ENCODE measurements around the gene PIK3CA. TPM values are rescaled to one million over a fixed set of nuclear protein-coding genes. Genes with fewer than 3 reads are reported as not detected.
A peak's percentile ranks its signal among the peaks of the same experiment; 100 is the strongest.
"Not testable (repeated sequence)": the region's sequence is repeated elsewhere in the genome, so short reads cannot be mapped to it uniquely, and the experiment has no call there.

PIK3CA gene
- total RNA-seq, 1 experiment from 2014 or later = 20.7 TPM

DNA sequence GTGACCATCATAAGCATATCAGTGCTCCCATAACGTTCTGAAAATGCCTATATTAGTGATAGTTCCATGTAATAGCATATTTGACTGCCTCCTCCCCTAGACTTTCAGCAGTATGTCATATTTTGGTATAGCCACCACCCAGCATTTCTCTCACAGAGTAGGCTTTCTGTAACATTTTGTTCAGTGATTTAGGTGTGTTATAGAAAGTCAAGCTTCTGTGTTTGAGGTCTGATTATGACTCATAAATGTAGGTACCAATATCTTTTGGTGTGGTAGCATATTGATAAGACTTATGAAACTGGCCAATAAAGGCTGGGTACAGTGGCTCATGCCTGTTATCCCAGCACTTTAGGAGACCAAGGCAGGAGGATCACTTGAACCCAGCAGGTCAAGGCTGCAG is 42.3 kb upstream of the PIK3CA start:
- no peaks in the 10 kb centered on the region for H3K4me1 Mint-ChIP-seq (ENCODE audit: insufficient read depth, unreplicated experiment)
- POLR2A ChIA-PET = interaction anchor here (0.8 to 2.1 kb wide), 8 partner anchors 26 to 216 kb away, joined by 3 to 13 read pairs (median 4); partner anchors contain the start of genes PIK3CA and ZMAT3
- no TSS peak for BruUV-seq (replicated peaks)
- H3K36me3 Mint-ChIP-seq (ENCODE audit: insufficient read depth, unreplicated experiment) = no peaks in the 10 kb centered on the region
- CTCF ChIA-PET = interaction anchor here (0.6 to 8.1 kb wide), 20 partner anchors 8 to 682 kb away, joined by 3 to 99 read pairs (median 4); partner anchors contain the start of gene PIK3CA
- H3K9me3 Mint-ChIP-seq (ENCODE audit: unreplicated experiment) = no peaks in the 10 kb centered on the region
- peak overlapping the region; percentile 13 for H3K27ac Mint-ChIP-seq (ENCODE audit: low read depth, unreplicated experiment)
- no peak for DNase-seq (ENCODE audit: unreplicated experiment)
- TF ChIP-seq CTCF (IDR thresholded peaks at IDR 0.05; ENCODE audit: unreplicated experiment) = no peak
- intact Hi-C loops (cut with micrococcal nuclease) = loop anchor here (1.0 to 2.0 kb wide), 4 partner anchors 41 to 210 kb away; no protein-coding TSS in a partner anchor
- no peaks in the 10 kb centered on the region for H3K27me3 Mint-ChIP-seq (ENCODE audit: insufficient read depth, unreplicated experiment)
- H3K4me3 Mint-ChIP-seq (ENCODE audit: unreplicated experiment) = no peak overlapping the region

DNA sequence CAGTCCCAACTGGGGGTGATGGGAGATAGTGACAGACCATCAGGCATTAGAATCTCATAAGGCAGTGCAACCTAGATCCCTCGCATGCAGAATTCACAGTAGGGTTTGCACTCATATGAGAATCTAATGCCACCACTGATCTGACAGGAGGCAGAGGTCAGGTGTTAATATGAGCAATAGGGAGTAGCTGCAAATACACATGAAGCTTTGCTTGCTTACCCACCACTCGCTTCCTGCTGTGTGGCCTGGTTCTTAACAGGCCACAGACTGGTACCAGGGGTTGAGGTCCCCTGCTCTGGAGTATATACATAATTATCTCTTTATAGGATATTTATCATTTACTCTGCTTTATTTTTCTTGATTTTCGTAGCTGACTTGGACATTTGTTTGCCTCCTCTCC is 40.5 kb upstream of the PIK3CA start:
- no peaks in the 10 kb centered on the region for H3K36me3 Mint-ChIP-seq (ENCODE audit: insufficient read depth, unreplicated experiment)
- no TSS peak for BruUV-seq (replicated peaks)
- H3K4me3 Mint-ChIP-seq (ENCODE audit: unreplicated experiment) = no peak overlapping the region
- DNase-seq (ENCODE audit: unreplicated experiment) = no peak
- H3K27ac Mint-ChIP-seq (ENCODE audit: low read depth, unreplicated experiment) = no peak overlapping the region
- intact Hi-C loops (cut with micrococcal nuclease) = no loop called here
- CTCF ChIA-PET = interaction anchor here (0.8 to 8.1 kb wide), 8 partner anchors 9 to 210 kb away, joined by 3 to 99 read pairs (median 9); partner anchors contain the start of gene PIK3CA
- no peaks in the 10 kb centered on the region for H3K4me1 Mint-ChIP-seq (ENCODE audit: insufficient read depth, unreplicated experiment)
- POLR2A ChIA-PET = interaction anchor here (0.8 to 1.7 kb wide), 4 partner anchors 24 to 199 kb away, joined by 3 to 4 read pairs (median 3); partner anchors contain the start of gene PIK3CA
- no peaks in the 10 kb centered on the region for H3K27me3 Mint-ChIP-seq (ENCODE audit: insufficient read depth, unreplicated experiment)
- no peak for TF ChIP-seq CTCF (IDR thresholded peaks at IDR 0.05; ENCODE audit: unreplicated experiment)
- H3K9me3 Mint-ChIP-seq (ENCODE audit: unreplicated experiment) = no peaks in the 10 kb centered on the region

DNA sequence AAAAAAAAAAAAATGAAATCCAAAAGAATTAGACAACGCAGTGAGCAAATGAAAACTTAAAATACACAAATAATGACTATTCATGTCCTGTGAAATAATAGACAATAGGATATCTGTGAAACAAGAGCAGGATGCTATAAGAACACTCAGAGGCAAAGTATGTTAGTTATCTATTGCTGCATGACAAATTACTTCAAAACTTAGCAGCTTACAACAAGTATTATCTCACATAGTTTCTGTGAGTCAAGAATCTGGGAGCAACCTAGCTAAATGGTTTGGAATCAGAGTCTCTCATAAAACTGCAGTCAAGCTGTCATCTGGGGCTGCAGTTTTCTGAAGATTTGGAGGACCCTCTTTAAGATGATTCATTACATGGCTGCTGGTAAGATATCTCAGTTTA is 40.1 kb upstream of the PIK3CA start:
- DNase-seq (ENCODE audit: unreplicated experiment) = no peak
- POLR2A ChIA-PET = interaction anchor here (0.5 to 1.7 kb wide), 5 partner anchors 24 to 229 kb away, joined by 3 to 4 read pairs (median 3); partner anchors contain the start of gene PIK3CA

DNA sequence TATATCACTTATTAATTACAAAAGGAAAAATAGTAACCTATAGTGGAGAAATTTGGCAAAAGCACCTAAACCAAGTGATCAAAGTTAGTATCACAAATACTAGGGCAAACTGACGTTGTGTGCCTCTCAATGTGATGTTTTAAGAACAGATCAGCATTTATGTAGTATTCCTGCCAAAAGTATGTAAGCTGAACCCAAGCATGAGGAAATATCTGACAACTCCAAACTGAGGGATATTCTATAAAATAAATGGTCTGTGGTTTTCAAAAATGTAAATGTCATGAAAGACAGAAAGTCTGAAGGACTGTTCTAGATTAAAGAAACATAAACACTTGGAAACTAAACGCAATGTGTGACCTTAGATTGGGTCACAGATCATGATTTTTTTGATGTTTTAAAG is 34.3 kb upstream of the PIK3CA start:
- TF ChIP-seq CTCF (IDR thresholded peaks at IDR 0.05; ENCODE audit: unreplicated experiment) = no peak
- ChIA-PET POLR2A (no interaction called here), CTCF (interaction anchor here (1.7 kb wide), 1 partner anchor 9 kb away, joined by 8 read pairs; no protein-coding TSS in a partner anchor)
- no TSS peak for BruUV-seq (replicated peaks)
- Mint-ChIP-seq H3K36me3 (ENCODE audit: insufficient read depth, unreplicated experiment) (no peaks in the 10 kb centered on the region), H3K4me1 (ENCODE audit: insufficient read depth, unreplicated experiment) (no peaks in the 10 kb centered on the region), H3K27me3 (ENCODE audit: insufficient read depth, unreplicated experiment) (no peaks in the 10 kb centered on the region), H3K9me3 (ENCODE audit: unreplicated experiment) (peaks cover 2% of the 10 kb centered on the region), H3K4me3 (ENCODE audit: unreplicated experiment) (no peak overlapping the region), H3K27ac (ENCODE audit: low read depth, unreplicated experiment) (no peak overlapping the region)
- intact Hi-C loops (cut with micrococcal nuclease) = no loop called here
- DNase-seq (ENCODE audit: unreplicated experiment) = no peak

More for the DNA sequence above, 40.1 kb upstream of the PIK3CA start:
- TF ChIP-seq CTCF (IDR thresholded peaks at IDR 0.05; ENCODE audit: unreplicated experiment) = no peak
- Mint-ChIP-seq H3K36me3 (ENCODE audit: insufficient read depth, unreplicated experiment) (no peaks in the 10 kb centered on the region), H3K27ac (ENCODE audit: low read depth, unreplicated experiment) (no peak overlapping the region), H3K27me3 (ENCODE audit: insufficient read depth, unreplicated experiment) (no peaks in the 10 kb centered on the region), H3K4me3 (ENCODE audit: unreplicated experiment) (no peak overlapping the region), H3K4me1 (ENCODE audit: insufficient read depth, unreplicated experiment) (no peaks in the 10 kb centered on the region), H3K9me3 (ENCODE audit: unreplicated experiment) (no peaks in the 10 kb centered on the region)
- intact Hi-C loops (cut with micrococcal nuclease) = no loop called here
- BruUV-seq (replicated peaks) = no TSS peak
- CTCF ChIA-PET = interaction anchor here (0.8 to 8.1 kb wide), 9 partner anchors 8 to 1962 kb away, joined by 3 to 99 read pairs (median 9); partner anchors contain the start of gene PIK3CA

DNA sequence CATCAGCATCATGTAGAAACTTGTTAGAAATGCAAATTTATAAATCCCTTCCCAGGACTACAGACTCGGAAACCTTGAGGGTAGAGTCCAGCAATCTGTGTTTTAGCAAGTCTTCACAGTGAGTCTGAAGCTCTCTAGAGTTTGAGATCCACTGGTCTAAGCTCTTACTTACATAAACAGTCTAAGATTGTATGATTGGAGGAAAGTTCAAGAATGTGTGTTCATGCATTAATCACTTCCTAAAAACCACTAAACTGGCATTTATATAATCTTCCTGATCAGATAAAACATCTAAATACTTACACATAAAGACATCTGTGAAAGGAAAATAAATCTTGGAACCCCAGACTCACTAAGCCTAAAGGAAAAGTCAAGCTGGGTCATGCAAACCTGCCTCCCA is 32.7 kb upstream of the PIK3CA start:
- H3K4me3 Mint-ChIP-seq (ENCODE audit: unreplicated experiment); intact Hi-C loops (cut with micrococcal nuclease); H3K4me1 Mint-ChIP-seq (ENCODE audit: insufficient read depth, unreplicated experiment); H3K27ac Mint-ChIP-seq (ENCODE audit: low read depth, unreplicated experiment); H3K9me3 Mint-ChIP-seq (ENCODE audit: unreplicated experiment); DNase-seq (ENCODE audit: unreplicated experiment); CTCF ChIA-PET; BruUV-seq (replicated peaks); H3K36me3 Mint-ChIP-seq (ENCODE audit: insufficient read depth, unreplicated experiment); H3K27me3 Mint-ChIP-seq (ENCODE audit: insufficient read depth, unreplicated experiment): not testable (repeated sequence)
- POLR2A ChIA-PET = interaction anchor here (0.7 to 1.1 kb wide), 2 partner anchors 16 to 59 kb away, joined by 4 to 5 read pairs; no protein-coding TSS in a partner anchor
